ENCODE measurements around the gene RIN1. TPM values are rescaled to one million over a fixed set of nuclear protein-coding genes. Genes with fewer than 3 reads are reported as not detected.

RIN1 gene
- polyA plus RNA-seq, 3 donors, result 6.1 to 15.4 (median 7.6) TPM

DNA sequence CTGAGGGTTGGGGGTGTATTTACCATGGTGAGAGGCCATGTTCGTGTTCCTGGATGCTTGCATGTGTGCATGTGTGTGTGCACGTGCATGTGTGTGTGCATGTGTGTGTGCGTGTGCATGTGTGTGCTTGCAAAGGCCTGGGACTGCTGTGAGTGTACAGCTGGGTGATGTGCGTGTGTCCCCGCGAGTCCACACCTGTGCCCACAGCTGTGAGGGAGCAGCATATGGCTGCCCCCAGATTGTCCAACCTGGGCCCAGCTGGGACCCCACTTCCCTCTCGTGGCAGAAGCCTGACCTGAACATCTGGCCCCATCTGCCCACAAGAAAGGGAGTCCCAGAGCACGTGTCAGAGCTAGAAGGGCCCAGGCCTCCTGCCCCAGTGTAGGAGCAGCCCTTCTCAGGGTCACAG, 11.0 kb downstream of the RIN1 start:
- no peak for DNase-seq
- no peak overlapping the region for H3K27ac Mint-ChIP-seq
- peaks cover 7 to 11% of the 10 kb centered on the region in 2 donors for H3K4me1 ChIP-seq (ENCODE audit: control insufficient read depth in 1 of 2, insufficient read depth in 2 of 2, low read length in 2 of 2)

DNA sequence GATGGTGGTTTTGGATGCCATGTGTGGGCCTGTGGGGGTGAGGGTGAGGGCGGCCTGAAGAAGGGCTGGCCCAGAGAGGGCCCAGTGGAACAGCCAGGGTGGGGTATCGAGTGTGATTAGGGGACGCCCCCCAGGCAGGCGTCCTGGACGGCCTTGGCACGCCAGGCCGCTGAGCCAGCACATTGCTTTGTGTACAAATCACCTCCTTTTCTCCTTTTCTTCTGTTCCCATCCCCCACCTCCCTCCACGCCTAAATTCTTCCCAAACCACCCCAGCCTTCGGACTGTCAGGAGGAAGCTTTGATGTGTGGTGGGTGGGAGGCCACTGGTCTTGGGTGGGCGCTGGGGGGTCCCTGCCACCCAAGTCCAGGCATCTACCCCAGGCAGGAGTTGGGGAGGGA, 11.6 kb downstream of the RIN1 start:
- H3K4me2 ChIP-seq (replicated peaks; ENCODE audit: extremely low read depth, low read length, poor library complexity, severe bottlenecking), result no peak overlapping the region
- peaks cover 7 to 11% of the 10 kb centered on the region in 2 donors for H3K4me1 ChIP-seq (ENCODE audit: control insufficient read depth in 1 of 2, insufficient read depth in 2 of 2, low read length in 2 of 2)
- no peaks in the 10 kb centered on the region for H3K27me3 ChIP-seq (ENCODE audit: control insufficient read depth in 2 of 2, insufficient read depth in 2 of 2, low read length in 2 of 2)
- peaks cover 0 to 9% (median 3%) of the 10 kb centered on the region in 7 donors for H3K9me3 Mint-ChIP-seq
- H3K36me3 Mint-ChIP-seq, result no peaks in the 10 kb centered on the region
- H3K9me3 ChIP-seq (replicated peaks in 1 of 2; ENCODE audit: control insufficient read depth in 1 of 2, insufficient read depth in 1 of 2, low read length in 2 of 2), result no peaks in the 10 kb centered on the region
- no peaks in the 10 kb centered on the region for H4K20me1 ChIP-seq (ENCODE audit: insufficient read depth, low read length)
- intact Hi-C loops (cut with micrococcal nuclease), result no loop called here
- H3K4me1 Mint-ChIP-seq, result peaks cover 15% of the 10 kb centered on the region
- H3K36me3 ChIP-seq (replicated peaks in 1 of 2; ENCODE audit: control insufficient read depth in 1 of 2, insufficient read depth in 2 of 2, low read length in 2 of 2), result no peaks in the 10 kb centered on the region
- H3K27ac Mint-ChIP-seq, result no peak overlapping the region
- no peak overlapping the region for H3K9ac ChIP-seq (ENCODE audit: insufficient read depth, low read length, poor library complexity, severe bottlenecking)
- no peak overlapping the region for H3K27ac ChIP-seq (ENCODE audit: low read depth in 1 of 2, low read length in 2 of 2)
- no peak overlapping the region for H3K4me3 Mint-ChIP-seq
- peaks cover 0 to 5% (median 2%) of the 10 kb centered on the region in 3 donors for H3K27me3 Mint-ChIP-seq (ENCODE audit: low read depth in 3 of 3)
- DNase-seq, result no peak
- no peaks in the 10 kb centered on the region for H3K79me2 ChIP-seq (ENCODE audit: insufficient read depth, low read length)
- WGBS (ENCODE audit: insufficient coverage), result no CpG with 5 or more reads among the region's 10 CpGs
- H3K4me3 ChIP-seq (replicated peaks in 1 of 3; ENCODE audit: low read depth in 2 of 3, low read length in 3 of 3), result no peak overlapping the region
- TF ChIP-seq, protein P1, sequence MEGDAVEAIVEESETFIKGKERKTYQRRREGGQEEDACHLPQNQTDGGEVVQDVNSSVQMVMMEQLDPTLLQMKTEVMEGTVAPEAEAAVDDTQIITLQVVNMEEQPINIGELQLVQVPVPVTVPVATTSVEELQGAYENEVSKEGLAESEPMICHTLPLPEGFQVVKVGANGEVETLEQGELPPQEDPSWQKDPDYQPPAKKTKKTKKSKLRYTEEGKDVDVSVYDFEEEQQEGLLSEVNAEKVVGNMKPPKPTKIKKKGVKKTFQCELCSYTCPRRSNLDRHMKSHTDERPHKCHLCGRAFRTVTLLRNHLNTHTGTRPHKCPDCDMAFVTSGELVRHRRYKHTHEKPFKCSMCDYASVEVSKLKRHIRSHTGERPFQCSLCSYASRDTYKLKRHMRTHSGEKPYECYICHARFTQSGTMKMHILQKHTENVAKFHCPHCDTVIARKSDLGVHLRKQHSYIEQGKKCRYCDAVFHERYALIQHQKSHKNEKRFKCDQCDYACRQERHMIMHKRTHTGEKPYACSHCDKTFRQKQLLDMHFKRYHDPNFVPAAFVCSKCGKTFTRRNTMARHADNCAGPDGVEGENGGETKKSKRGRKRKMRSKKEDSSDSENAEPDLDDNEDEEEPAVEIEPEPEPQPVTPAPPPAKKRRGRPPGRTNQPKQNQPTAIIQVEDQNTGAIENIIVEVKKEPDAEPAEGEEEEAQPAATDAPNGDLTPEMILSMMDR (IDR thresholded peaks at IDR 0.05), result no peak
- no peak overlapping the region for H2AFZ ChIP-seq (ENCODE audit: insufficient read depth, low read depth, low read length, poor library complexity, severe bottlenecking)

More for the DNA sequence above, 11.0 kb downstream of the RIN1 start:
- intact Hi-C loops (cut with micrococcal nuclease), result no loop called here
- Mint-ChIP-seq H3K9me3 (peaks cover 0 to 4% (median 2%) of the 10 kb centered on the region in 7 donors), H3K36me3 (no peaks in the 10 kb centered on the region), H3K27me3 (ENCODE audit: low read depth in 3 of 3) (peaks cover 0 to 4% (median 2%) of the 10 kb centered on the region in 3 donors), H3K4me1 (peaks cover 17% of the 10 kb centered on the region), H3K4me3 (no peak overlapping the region)
- no peak overlapping the region for H3K4me2 ChIP-seq (replicated peaks; ENCODE audit: extremely low read depth, low read length, poor library complexity, severe bottlenecking)
- no peak overlapping the region for H2AFZ ChIP-seq (ENCODE audit: insufficient read depth, low read depth, low read length, poor library complexity, severe bottlenecking)
- H3K27me3 ChIP-seq (ENCODE audit: control insufficient read depth in 2 of 2, insufficient read depth in 2 of 2, low read length in 2 of 2), result no peaks in the 10 kb centered on the region
- no peak overlapping the region for H3K4me3 ChIP-seq (replicated peaks in 1 of 3; ENCODE audit: low read depth in 2 of 3, low read length in 3 of 3)
- H3K9me3 ChIP-seq (replicated peaks in 1 of 2; ENCODE audit: control insufficient read depth in 1 of 2, insufficient read depth in 1 of 2, low read length in 2 of 2), result no peaks in the 10 kb centered on the region
- H3K36me3 ChIP-seq (replicated peaks in 1 of 2; ENCODE audit: control insufficient read depth in 1 of 2, insufficient read depth in 2 of 2, low read length in 2 of 2), result no peaks in the 10 kb centered on the region
- H3K79me2 ChIP-seq (ENCODE audit: insufficient read depth, low read length), result no peaks in the 10 kb centered on the region
- H4K20me1 ChIP-seq (ENCODE audit: insufficient read depth, low read length), result no peaks in the 10 kb centered on the region
- no peak overlapping the region for H3K27ac ChIP-seq (ENCODE audit: low read depth in 1 of 2, low read length in 2 of 2)
- no peak overlapping the region for H3K9ac ChIP-seq (ENCODE audit: insufficient read depth, low read length, poor library complexity, severe bottlenecking)
- TF ChIP-seq, protein P1 (IDR thresholded peaks at IDR 0.05), result no peak
- WGBS (ENCODE audit: insufficient coverage), result 55% methylated on average over 8 of the region's 8 CpGs

All from CD14-positive monocyte (primary cell).